DND-41 (cell line): ENCODE data around the gene AUTS2.

Experiments
- ATAC-seq: fragments of 200-7000 bp; cut with Tn5 transposase; 3 replicates; pipeline ENCODE4 v1.9.1; 2021; ENCODE audit warnings: low read depth; ENCODE audit not compliant: insufficient read depth
- DNase-seq: peaks from one replicate; pipeline ENCODE4 v3.0.0-alpha.2; 2020
- H2AFZ ChIP-seq: 2 replicates; pipeline ENCODE4 v1.6.0; 2012; ENCODE audit warnings: low read depth, low read length
- H3K27ac ChIP-seq: 2 replicates; pipeline ENCODE4 v1.5.1; 2012; ENCODE audit warnings: low read length, inconsistent platforms
- H3K27me3 ChIP-seq: fragments of 200-600 bp; sonication (generic); 2 replicates; pipeline ENCODE4 v1.6.0; 2012; ENCODE audit warnings: low read length, mild to moderate bottlenecking, inconsistent platforms; ENCODE audit not compliant: insufficient read depth, poor library complexity
- H3K36me3 ChIP-seq: 2 replicates; pipeline ENCODE4 v1.5.1; 2012; ENCODE audit warnings: low read length, inconsistent platforms; ENCODE audit not compliant: insufficient read depth
- H3K4me1 ChIP-seq: 2 replicates; pipeline ENCODE4 v1.5.1; 2012; ENCODE audit warnings: mild to moderate bottlenecking, low read length; ENCODE audit not compliant: insufficient read depth
- H3K4me2 ChIP-seq: 2 replicates; pipeline ENCODE4 v1.6.0; 2012; ENCODE audit warnings: mild to moderate bottlenecking, moderate library complexity, low read length, inconsistent platforms; ENCODE audit not compliant: insufficient read depth
- H3K4me3 ChIP-seq, 2 experiments: fragments of 200-600 bp in 1 of 2; shearing (Covaris generic) in 1 of 2; 2 replicates each; pipeline ENCODE4 v1.5.1; 2012 to 2016; ENCODE audit warnings: inconsistent platforms in 2 of 2, low read length in 2 of 2, mild to moderate bottlenecking in 2 of 2, low read depth in 1 of 2, moderate library complexity in 1 of 2
- H3K79me2 ChIP-seq: 2 replicates; pipeline ENCODE4 v1.6.0; 2012; ENCODE audit warnings: low read length, inconsistent platforms; ENCODE audit not compliant: insufficient read depth
- H3K9ac ChIP-seq: 2 replicates; pipeline ENCODE4 v1.6.0; 2012; ENCODE audit warnings: low read depth, mild to moderate bottlenecking, inconsistent platforms, low read length, moderate library complexity
- H3K9me3 ChIP-seq: 2 replicates; pipeline ENCODE4 v1.5.1; 2012; ENCODE audit warnings: low read length, moderate library complexity, mild to moderate bottlenecking, inconsistent platforms; ENCODE audit not compliant: insufficient read depth, severe bottlenecking
- H4K20me1 ChIP-seq: 2 replicates; pipeline ENCODE4 v1.6.0; 2012; ENCODE audit warnings: low read length; ENCODE audit not compliant: insufficient read depth
- CTCF ChIP-seq: IDR thresholded peaks from 2 replicates; pipeline ENCODE4 v1.5.1; 2012; ENCODE audit warnings: borderline replicate concordance, low read length, moderate library complexity, mild to moderate bottlenecking; ENCODE audit not compliant: poor library complexity, severe bottlenecking; ENCODE audit errors: extremely low read depth
- EZH2 ChIP-seq: IDR thresholded peaks from 3 replicates; pipeline ENCODE4 v1.6.1; 2012; ENCODE audit warnings: borderline replicate concordance, low read depth, mild to moderate bottlenecking, moderate library complexity, low read length, inconsistent platforms; ENCODE audit not compliant: severe bottlenecking

AUTS2 gene

DNA sequence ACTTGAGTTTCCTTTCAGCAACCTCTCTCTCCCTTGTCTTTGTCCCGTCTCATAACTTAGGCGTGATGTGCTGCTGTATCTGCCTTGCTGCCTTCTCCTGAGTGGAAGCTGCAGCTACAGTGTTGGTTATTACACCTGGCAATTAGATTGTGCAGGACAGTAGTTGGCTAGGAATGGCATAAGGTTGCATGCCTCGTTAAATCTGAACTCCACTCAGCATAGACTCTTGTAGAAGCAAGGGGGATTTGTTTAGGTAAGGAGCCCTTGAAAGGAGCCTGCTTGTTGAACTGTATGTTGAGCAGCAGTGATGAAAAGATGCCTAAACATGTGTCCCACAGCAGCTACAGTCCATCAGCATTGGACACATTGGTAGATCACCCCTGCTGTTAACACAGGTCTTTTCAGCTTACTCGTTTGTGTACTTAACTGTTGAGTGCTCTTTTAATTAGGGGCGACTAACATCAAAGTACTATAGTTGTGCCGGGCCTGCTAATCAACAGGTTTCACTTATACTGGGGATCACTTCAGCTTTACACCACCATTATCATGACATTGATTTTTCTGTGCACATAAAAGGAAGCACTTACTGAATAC is 225.0 kb downstream of the AUTS2 start:
- Histone ChIP-seq H3K4me2 (peak overlapping the region; percentile 72), H3K9me3 (no peaks in the 10 kb centered on the region), H3K27ac (no peak overlapping the region; the same call in 1 of the 2 replicates), H3K79me2 (peaks cover 38% of the 10 kb centered on the region), H3K36me3 (no peaks in the 10 kb centered on the region), H2AFZ (no peak overlapping the region), H3K4me1 (peaks cover 33% of the 10 kb centered on the region), H3K27me3 (no peaks in the 10 kb centered on the region), H3K9ac (no peak overlapping the region), H3K4me3 (no peak overlapping the region), H4K20me1 (peaks cover 24% of the 10 kb centered on the region; the same call in 1 of the 2 replicates)
- DNase-seq (no peak), ATAC-seq (no peak)
- no peak for TF ChIP-seq CTCF
- no peak for TF ChIP-seq EZH2

GRCh38 chr7:69825113-69825972 is 227.1 kb downstream of the AUTS2 start:
- ATAC-seq = peak; percentile 32; the same call in 1 of the 3 replicates
- Histone ChIP-seq H3K4me1 (peaks cover 33% of the 10 kb centered on the region), H2AFZ (no peak overlapping the region), H3K4me3 (peak overlapping the region in 1 of 2 experiments; percentile 59; a peak in 1 of 4 replicates), H3K36me3 (no peaks in the 10 kb centered on the region), H3K27ac (peak overlapping the region; percentile 84), H3K9me3 (no peaks in the 10 kb centered on the region), H3K79me2 (peaks cover 18% of the 10 kb centered on the region), H3K9ac (peak overlapping the region; percentile 46), H3K4me2 (peak overlapping the region; percentile 72), H3K27me3 (no peaks in the 10 kb centered on the region), H4K20me1 (0 out of 2 replicates have a peak, but pooled peaks cover 8% of the 10 kb centered on the region)
- no peak for DNase-seq
- peak; percentile 38 for TF ChIP-seq CTCF
- no peak for TF ChIP-seq EZH2

DNA sequence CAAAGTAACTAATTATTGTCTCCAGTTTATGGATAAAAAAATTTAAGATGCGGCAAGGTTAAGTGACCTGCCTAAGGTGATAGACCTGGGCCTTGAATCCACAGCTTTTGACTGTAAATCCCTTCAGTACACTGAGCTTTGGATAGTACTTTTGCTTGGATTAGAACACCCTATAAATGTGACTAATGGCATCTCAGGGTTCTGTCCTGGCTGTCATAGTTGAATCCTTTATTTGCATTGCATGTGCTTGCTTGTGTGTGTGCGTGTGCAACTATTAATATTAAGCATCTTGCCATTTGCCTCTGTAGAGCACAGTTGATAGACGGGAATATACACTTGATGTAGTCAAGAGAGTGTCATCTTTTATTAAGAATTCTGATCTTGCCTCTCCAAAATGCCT is 228.0 kb downstream of the AUTS2 start:
- Histone ChIP-seq H3K4me1 (peaks cover 33% of the 10 kb centered on the region), H3K36me3 (no peaks in the 10 kb centered on the region), H3K27me3 (no peaks in the 10 kb centered on the region), H2AFZ (no peak overlapping the region), H3K9ac (no peak overlapping the region), H3K9me3 (no peaks in the 10 kb centered on the region), H4K20me1 (0 out of 2 replicates have a peak, but pooled peaks cover 5% of the 10 kb centered on the region), H3K79me2 (peaks cover 16% of the 10 kb centered on the region), H3K4me3 (no peak overlapping the region), H3K27ac (no peak overlapping the region), H3K4me2 (no peak overlapping the region)
- no peak for ATAC-seq
- DNase-seq = no peak
- TF ChIP-seq CTCF (no peak), EZH2 (no peak)
